HG03103 (cell line): ENCODE results near the gene C1QTNF4.
A peak's percentile ranks its signal among the peaks of the same experiment; 100 is the strongest.
"Not testable (repeated sequence)": the region's sequence is repeated elsewhere in the genome, so short reads cannot be mapped to it uniquely, and the experiment has no call there.

Experiments used
- ATAC-seq: cut with Tn5 transposase; IDR thresholded peaks from one replicate; pipeline ENCODE4 v1.9.1; 2021; ENCODE audit warnings: low read depth; ENCODE audit not compliant: unreplicated experiment

The C1QTNF4 gene

GRCh38 chr11:47593934-47594855 lies at the start of gene C1QTNF4:
TSS of gene C1QTNF4 (minus strand) at chr11:47594411. CDS start at chr11:47590810, 3,601 bp downstream.
- no peak for ATAC-seq

- peak; percentile 89 for ATAC-seq
Measured at GRCh38 chr11:47642099-47642855, 48.1 kb upstream of the C1QTNF4 start, which contains the start of gene MTCH2. TSS of gene MTCH2 (minus strand) at chr11:47642559. CDS start at chr11:47642465, 94 bp downstream.

GRCh38 chr11:47641600-47642098 lies 47.4 kb upstream of the C1QTNF4 start:
- ATAC-seq = no peak

GRCh38 chr11:47640506-47640905 lies 46.3 kb upstream of the C1QTNF4 start:
- ATAC-seq = not testable (repeated sequence)

- ATAC-seq = not testable (repeated sequence)
Measured at GRCh38 chr11:47636331-47636730, 42.1 kb upstream of the C1QTNF4 start.

- no peak for ATAC-seq
Measured at GRCh38 chr11:47631473-47631872, 37.3 kb upstream of the C1QTNF4 start.

GRCh38 chr11:47628026-47628425 lies 33.8 kb upstream of the C1QTNF4 start:
- no peak for ATAC-seq

GRCh38 chr11:47626234-47626633 lies 32.0 kb upstream of the C1QTNF4 start:
- no peak for ATAC-seq

GRCh38 chr11:47620836-47621378 lies 26.7 kb upstream of the C1QTNF4 start:
- ATAC-seq = no peak

GRCh38 chr11:47617417-47617809 lies 23.2 kb upstream of the C1QTNF4 start:
- no peak for ATAC-seq

GRCh38 chr11:47616726-47617416 lies 22.7 kb upstream of the C1QTNF4 start:
- no peak for ATAC-seq

- ATAC-seq = no peak
Measured at GRCh38 chr11:47615249-47615648, 21.0 kb upstream of the C1QTNF4 start.

- ATAC-seq = peak; percentile 87
Measured at GRCh38 chr11:47611348-47611794, 17.2 kb upstream of the C1QTNF4 start.

GRCh38 chr11:47609675-47610074 lies 15.5 kb upstream of the C1QTNF4 start:
- ATAC-seq = no peak

GRCh38 chr11:47607380-47607779 lies 13.2 kb upstream of the C1QTNF4 start:
- no peak for ATAC-seq

GRCh38 chr11:47606731-47607130 lies 12.5 kb upstream of the C1QTNF4 start:
- ATAC-seq = no peak

GRCh38 chr11:47605921-47606320 lies 11.7 kb upstream of the C1QTNF4 start:
- no peak for ATAC-seq

- ATAC-seq = no peak
Measured at GRCh38 chr11:47603295-47603694, 9.1 kb upstream of the C1QTNF4 start.

GRCh38 chr11:47599902-47600301 lies 5.7 kb upstream of the C1QTNF4 start:
- no peak for ATAC-seq

GRCh38 chr11:47595967-47596366 lies 1.8 kb upstream of the C1QTNF4 start:
- ATAC-seq = no peak
